Keratinocyte (primary cell): ENCODE results near the gene STRADB.

Experiments
- EZH2 ChIP-seq: IDR thresholded peaks from one replicate; pipeline ENCODE4 v1.6.1; 2012; ENCODE audit warnings: inconsistent platforms, mild to moderate bottlenecking, low read length, moderate library complexity
- TF ChIP-seq, protein P1 (sequence below), 3 experiments: IDR thresholded peaks in 1 of 3; conservative IDR thresholded peaks in 1 of 3; optimal IDR thresholded peaks in 1 of 3; 2 replicates in 2 of 3; 3 replicates in 1 of 3; pipeline versions ENCODE3 to v1.5.1; 2011; ENCODE audit warnings: low read length in 3 of 3, mild to moderate bottlenecking in 3 of 3, moderate library complexity in 2 of 3, control low read depth in 1 of 3, inconsistent platforms in 1 of 3; ENCODE audit not compliant: insufficient read depth in 2 of 3; ENCODE audit errors: extremely low read depth in 1 of 3

DNA sequence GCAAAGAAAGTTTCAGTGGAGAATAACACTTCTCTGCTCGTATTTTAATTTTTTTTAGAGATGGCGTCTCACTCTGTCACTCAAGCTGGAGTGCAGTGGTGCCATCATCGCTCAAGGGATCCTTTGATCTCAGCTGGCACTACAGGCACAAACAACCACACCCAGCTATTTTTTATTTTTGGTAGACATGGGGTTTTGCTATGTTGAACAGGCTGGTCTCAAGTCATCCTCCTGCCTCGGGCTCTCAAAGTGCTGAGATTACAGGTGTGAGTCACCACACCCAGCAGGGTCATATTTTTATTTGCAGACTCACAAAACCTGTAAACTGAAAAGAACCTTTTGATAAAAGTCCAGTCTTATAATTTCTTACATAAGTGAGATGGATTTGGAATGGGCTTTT, 2.8 kb upstream of the STRADB start:
- TF ChIP-seq, protein P1, sequence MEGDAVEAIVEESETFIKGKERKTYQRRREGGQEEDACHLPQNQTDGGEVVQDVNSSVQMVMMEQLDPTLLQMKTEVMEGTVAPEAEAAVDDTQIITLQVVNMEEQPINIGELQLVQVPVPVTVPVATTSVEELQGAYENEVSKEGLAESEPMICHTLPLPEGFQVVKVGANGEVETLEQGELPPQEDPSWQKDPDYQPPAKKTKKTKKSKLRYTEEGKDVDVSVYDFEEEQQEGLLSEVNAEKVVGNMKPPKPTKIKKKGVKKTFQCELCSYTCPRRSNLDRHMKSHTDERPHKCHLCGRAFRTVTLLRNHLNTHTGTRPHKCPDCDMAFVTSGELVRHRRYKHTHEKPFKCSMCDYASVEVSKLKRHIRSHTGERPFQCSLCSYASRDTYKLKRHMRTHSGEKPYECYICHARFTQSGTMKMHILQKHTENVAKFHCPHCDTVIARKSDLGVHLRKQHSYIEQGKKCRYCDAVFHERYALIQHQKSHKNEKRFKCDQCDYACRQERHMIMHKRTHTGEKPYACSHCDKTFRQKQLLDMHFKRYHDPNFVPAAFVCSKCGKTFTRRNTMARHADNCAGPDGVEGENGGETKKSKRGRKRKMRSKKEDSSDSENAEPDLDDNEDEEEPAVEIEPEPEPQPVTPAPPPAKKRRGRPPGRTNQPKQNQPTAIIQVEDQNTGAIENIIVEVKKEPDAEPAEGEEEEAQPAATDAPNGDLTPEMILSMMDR (optimal IDR thresholded peaks at IDR 0.05 in 1 of 3, IDR thresholded peaks at IDR 0.05 in 1 of 3, conservative IDR thresholded peaks at IDR 0.05 in 1 of 3; ENCODE audit: extremely low read depth in 1 of 3, insufficient read depth in 2 of 3, low read length in 3 of 3), result no peak
- no peak for TF ChIP-seq EZH2
